GDM1 (cell line): ENCODE data around the gene CLBA1.
"Not testable (repeated sequence)": the region's sequence is repeated elsewhere in the genome, so short reads cannot be mapped to it uniquely, and the experiment has no call there.

Experiments
- DNase-seq: peaks from one replicate; lab custom pipeline; 2025; lab: John Stamatoyannopoulos, UW

CLBA1 gene

GRCh38 chr14:105023791-105024480 lies 38.3 kb downstream of the CLBA1 start:
- DNase-seq, result no peak

GRCh38 chr14:105025429-105025828 lies 39.8 kb downstream of the CLBA1 start:
- DNase-seq, result no peak

- peak; percentile 28 for DNase-seq
Measured at GRCh38 chr14:105026033-105026785, 40.6 kb downstream of the CLBA1 start.

GRCh38 chr14:105026802-105027563 lies 41.4 kb downstream of the CLBA1 start:
- DNase-seq, result no peak

GRCh38 chr14:105027718-105028117 lies 42.1 kb downstream of the CLBA1 start:
- not testable (repeated sequence) for DNase-seq

GRCh38 chr14:105028251-105028927 lies 42.8 kb downstream of the CLBA1 start:
- DNase-seq, result no peak

GRCh38 chr14:105029402-105029801 lies 43.8 kb downstream of the CLBA1 start:
- no peak for DNase-seq

GRCh38 chr14:105030194-105030593 lies 44.6 kb downstream of the CLBA1 start:
- no peak for DNase-seq

- no peak for DNase-seq
Measured at GRCh38 chr14:105030836-105031396, 45.3 kb downstream of the CLBA1 start.

- not testable (repeated sequence) for DNase-seq
Measured at GRCh38 chr14:105032451-105032901, 46.9 kb downstream of the CLBA1 start.

- not testable (repeated sequence) for DNase-seq
Measured at GRCh38 chr14:105033412-105033900, 47.9 kb downstream of the CLBA1 start.

- no peak for DNase-seq
Measured at GRCh38 chr14:105034315-105035039, 48.9 kb downstream of the CLBA1 start.

GRCh38 chr14:105035616-105036015 lies 50.0 kb downstream of the CLBA1 start:
- not testable (repeated sequence) for DNase-seq

GRCh38 chr14:105039458-105040205 lies 54.0 kb downstream of the CLBA1 start:
- DNase-seq, result no peak

- no peak for DNase-seq
Measured at GRCh38 chr14:105041841-105042765, 56.5 kb downstream of the CLBA1 start.

GRCh38 chr14:105042813-105043212 lies 57.2 kb downstream of the CLBA1 start:
- no peak for DNase-seq

GRCh38 chr14:105043641-105044040 lies 58.1 kb downstream of the CLBA1 start:
- DNase-seq, result no peak
